HG02840 (cell line): ENCODE measurements around the gene PIGR.
A peak's percentile ranks its signal among the peaks of the same experiment; 100 is the strongest.
"Not testable (repeated sequence)": the region's sequence is repeated elsewhere in the genome, so short reads cannot be mapped to it uniquely, and the experiment has no call there.

Source experiments
- ATAC-seq: cut with Tn5 transposase; IDR thresholded peaks from one replicate; pipeline ENCODE4 v1.9.1; 2021; ENCODE audit warnings: mild to moderate bottlenecking, moderate library complexity, moderate number of reproducible peaks; ENCODE audit not compliant: unreplicated experiment, low FRiP score

PIGR gene

DNA sequence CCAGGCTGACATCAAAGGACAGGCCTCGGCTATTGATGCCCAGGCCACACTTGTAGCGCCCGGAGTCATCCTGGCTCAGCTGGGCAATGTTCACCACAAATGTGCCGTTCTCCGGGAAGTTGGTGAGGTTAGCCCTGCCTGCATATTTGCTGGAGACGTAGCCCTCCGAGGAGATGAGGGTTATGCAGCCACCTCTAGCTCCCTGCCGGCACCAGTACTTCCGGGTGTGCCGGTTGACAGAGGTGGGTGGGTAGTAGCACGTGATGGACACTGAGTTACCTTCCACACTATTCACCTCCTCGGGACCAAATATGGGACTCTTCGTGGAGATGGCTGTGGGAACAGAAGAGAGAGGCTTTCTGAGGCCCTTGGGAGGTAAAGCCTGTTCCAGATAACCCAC is 7.1 kb downstream of the PIGR start:
- ATAC-seq, result no peak

- ATAC-seq, result no peak
Observed at GRCh38 chr1:206937425-206937824, 8.8 kb downstream of the PIGR start.

DNA sequence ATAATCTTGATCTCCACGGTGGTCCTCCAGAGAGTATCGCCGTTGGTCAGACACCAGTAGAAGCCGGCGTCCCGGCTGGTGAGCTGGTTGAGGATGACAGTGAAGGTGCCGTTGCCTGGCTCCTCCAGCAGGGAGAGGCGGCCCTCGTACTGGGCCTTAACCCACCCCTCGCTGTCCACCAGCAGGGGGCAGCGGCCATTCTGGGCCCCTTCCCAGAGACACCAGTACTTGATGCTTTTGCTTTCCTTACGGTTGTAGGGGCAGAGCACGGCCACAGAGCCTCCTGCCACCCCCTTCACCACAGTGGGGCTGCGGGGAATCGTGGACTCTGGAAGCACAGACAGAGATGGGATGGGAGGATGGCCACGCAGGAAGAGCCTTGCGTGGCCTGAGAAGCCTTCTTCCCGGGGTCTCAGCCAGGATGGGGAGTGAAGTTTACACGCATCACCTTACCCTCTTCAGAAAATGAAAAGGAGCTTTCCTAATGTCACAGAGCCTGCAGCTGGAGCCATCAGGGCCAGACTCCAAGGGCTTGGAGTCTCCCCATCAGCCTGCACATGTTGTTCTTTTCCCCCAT is 10.7 kb downstream of the PIGR start:
- ATAC-seq, result no peak

DNA sequence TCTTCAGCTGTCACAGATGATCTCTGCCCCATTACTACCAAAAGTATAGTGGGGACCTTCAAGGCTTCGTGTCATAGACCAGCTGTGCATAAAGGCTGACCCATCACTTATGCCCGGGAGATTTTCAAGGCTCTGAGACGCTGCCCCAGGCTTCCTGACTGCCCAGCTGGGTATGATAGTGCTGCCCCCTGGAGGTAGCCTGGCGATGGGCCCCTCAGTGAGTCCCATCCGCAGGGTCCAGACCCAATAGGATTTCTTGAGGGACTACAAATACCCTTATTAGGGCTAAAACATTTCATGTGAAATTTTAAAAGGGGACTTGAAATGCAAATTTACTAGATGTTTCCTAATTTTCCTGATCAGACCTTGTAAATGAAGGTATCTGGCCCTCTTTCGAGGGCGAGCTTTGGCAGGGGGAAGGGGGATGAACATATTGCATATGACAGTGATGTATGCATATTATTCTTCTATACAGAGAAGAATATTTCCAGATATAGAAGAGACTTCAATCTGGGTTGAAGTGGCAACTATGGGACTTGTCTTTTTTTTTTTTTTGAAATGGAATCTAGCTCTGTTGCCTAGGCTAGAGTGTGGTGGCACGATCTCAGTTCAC is 12.8 kb downstream of the PIGR start:
- ATAC-seq, result no peak

GRCh38 chr1:206932177-206932576 is 14.1 kb downstream of the PIGR start:
- ATAC-seq, result no peak

- no peak for ATAC-seq
Observed at GRCh38 chr1:206931709-206932108, 14.6 kb downstream of the PIGR start.

DNA sequence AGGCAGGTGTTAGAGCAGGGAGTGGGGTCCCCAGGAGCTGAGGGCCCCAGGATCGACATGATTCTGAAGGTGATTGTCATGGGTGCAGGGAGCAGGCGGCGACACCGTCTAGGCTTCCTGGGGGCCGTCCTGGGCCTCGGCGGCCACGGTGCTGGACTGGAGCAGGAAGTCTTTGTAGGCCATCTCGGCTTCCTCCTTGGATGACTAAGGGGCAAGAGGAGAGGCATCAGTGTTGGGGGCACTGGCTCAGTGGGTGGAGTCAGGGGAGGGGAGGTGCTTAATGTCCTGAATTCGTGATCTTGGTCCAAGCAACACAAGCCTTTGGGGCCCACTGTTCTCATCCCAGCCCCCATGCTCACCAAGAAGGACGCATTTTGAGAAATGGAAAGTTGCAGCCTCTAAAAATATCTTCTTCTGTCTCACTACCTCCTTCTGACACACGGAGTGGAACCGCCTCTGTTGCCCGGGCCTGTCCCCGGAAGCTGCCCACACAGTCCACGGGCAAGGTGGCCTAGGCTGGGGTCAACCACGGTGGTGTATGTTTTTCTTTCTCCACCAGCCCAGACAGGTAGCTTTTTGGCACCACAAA is 16.0 kb downstream of the PIGR start:
- peak; percentile 60 for ATAC-seq

DNA sequence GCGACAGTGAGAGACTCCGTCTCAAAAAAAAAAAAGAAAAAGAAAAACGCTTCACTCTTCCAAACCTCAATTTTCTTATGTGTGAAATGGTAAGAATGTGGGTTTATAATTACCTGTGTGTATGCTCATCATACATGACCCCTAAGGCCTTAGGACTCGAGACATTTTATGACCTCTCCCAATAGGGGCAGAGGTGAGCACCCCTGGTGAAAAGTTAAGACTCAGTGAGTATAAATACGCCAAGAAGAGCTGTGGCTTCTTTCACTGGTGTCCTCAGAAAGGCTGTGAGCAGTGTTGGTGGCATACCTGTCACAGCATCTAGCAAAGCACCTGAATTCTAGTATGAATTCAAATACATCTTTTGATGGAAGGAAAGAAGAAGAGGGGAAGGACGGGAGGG is 16.7 kb downstream of the PIGR start:
- ATAC-seq, result no peak

DNA sequence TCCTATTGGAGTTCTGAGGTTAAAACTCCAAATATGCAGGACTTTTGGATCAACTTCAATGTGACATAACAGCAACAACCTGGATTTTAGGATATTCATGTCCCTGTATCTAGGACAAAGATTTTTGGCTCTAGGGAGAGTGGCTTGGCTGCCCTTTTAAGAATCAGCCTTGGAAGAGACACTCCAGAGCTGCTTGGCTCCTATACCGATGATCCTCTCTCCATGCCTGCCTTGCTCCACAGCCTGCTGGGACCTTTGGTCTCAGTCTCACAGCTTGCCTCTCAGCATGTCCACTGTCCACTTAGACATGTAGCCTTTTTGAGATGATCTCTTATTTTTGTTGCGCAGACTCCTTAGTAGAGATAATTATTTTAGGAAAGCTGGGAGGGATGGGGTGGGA is 20.0 kb downstream of the PIGR start:
- ATAC-seq, result no peak

- peak; percentile 45 for ATAC-seq
Observed at GRCh38 chr1:206925106-206925736, 21.0 kb downstream of the PIGR start.

DNA sequence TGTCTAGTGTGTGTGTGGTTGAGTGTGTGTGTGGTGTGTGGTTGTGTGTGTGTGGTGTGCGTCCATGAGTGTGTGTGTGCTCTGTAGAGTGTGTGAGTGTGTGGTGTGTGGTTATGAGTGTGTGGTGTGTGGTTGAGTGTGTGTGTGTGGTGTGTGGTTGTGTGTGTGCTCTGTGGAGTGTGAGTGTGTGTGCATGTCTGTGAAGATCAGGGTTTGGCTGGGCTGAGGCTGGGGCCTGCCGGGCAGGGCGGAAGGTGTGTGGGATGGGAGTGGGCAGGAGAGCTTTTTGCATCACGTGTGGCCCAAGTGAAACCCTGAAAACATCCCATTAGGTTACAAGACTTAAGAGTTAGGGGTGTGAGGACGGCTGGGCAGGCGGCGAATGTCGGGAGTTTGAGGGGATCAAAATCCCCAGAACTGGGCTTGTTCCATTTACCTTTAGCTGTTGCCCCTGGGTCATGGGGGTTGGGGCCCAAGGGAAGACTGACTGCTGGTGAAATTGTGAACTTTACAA is 21.6 kb downstream of the PIGR start:
- peak; percentile 11 for ATAC-seq

DNA sequence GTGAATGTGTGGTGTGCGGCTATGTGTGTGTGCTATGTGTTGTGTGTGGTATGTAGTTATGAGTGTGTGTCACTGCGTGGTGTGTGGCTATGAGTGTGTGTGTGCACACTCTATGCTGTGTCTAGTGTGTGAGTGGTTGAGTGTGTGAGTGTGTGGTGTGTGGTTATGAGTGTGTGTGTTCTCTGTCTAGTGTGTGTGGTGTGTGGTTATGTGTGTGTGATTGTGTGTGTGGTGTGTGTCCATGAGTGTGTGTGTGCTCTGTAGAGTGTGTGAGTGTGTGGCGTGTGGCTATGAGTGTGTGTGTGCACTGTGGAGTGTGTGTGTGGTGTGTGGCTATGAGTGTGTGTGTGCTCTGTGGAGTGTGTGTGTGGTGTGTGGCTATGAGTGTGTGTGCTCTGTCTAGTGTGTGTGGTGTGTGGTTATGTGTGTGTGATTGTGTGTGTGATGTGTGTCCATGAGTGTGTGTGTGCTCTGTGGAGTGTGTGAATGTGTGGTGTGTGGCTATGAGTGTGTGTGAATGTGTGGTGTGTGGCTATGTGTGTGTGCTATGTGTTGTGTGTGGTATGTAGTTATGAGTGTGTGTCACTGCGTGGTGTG is 22.2 kb downstream of the PIGR start:
- not testable (repeated sequence) for ATAC-seq

DNA sequence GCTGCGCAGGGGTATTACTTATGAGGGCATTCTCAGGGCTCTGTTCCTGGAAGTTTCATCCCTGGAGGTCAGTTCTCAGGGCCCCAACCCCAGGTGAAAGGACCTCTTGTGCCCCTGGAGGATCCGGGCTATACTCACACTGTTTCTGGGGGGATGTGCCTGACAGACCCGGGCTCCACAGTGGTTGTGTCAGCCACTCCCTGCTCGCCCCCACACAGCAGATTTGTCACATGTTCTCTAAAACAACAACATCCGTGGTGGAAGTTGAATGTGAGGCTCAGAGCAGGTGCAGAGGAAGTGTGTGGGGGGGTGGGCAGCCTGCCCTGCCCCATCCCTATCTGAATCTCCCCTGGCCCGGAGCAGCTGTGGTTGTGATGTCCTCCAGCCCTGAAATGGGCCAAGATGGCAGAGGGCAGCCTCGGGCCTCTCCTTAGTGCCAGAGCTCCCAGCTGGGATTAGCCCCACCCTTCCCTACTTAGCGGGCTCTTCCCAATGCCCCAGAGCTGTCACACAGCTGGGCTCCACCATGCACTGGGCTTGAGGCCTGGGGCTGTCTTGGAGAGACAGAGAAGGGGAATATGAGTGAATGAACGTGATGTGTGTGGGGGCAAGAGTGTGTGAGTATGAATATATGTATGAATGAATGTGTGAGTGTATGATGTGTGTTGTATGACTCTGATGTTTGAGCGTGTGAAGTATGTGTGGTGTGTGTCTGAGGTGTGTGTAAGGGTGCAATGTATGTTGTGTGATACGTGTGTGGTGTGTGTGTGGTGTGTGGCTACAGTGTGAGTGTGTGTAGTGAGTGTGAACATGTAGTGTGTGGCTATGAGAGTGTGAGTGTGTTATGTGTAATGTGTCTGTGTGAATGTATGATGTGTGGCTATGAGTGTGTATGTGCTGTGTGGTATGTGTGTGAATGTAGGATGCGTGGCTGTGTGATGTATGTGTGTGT is 23.0 kb downstream of the PIGR start:
- peak; percentile 47 for ATAC-seq

- ATAC-seq, result no peak
Observed at GRCh38 chr1:206922524-206922923, 23.7 kb downstream of the PIGR start.

DNA sequence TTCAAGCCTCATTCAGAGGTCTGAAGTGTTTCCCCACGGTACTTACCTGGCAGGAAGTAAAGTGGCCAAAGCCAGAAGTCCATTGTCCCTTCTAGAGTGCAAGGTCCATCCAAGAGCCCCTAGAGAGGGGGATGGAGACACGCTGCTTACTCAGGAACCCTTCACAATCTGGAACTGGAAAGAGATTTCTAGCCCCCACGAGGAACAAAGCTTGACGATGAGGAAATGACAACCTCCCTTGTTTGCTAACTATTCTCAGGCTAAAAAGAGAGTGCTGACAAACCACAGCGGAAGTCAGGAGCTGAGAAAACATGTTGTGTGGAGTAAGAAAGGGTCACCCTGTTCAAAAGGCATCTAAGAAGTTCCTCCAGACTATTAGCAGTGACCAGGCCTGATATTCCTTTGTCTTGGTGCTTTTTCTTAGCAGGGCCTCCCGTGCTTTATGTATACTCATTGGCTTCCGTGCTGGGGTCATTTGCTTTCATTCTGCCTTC is 24.4 kb downstream of the PIGR start, which contains the start of gene FCMR:
FCMR (minus strand) TSS at position 170 of the 494 bp plus-strand sequence; CDS start at position 83, 87 bp downstream.
- peak; percentile 34 for ATAC-seq

DNA sequence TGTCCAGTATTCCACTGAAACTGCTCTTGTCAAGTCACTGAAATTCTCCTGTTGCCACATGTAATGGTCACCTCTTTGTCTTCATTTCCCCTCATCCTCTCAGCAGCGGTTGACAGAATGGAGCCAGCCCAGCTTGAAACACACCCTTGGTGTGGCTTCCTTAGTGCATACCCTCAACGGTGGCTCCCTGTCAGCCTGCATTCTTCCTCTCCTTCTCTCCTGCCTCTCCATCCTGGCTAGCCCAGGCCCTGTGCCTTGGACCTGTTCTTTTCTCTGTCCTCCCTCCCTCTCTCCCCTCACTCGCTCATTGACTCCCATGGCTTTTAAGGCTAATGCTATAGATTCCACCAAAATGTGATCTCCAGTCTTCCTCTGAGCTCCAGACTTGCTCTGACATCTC is 28.2 kb downstream of the PIGR start:
- ATAC-seq, result no peak

GRCh38 chr1:206916000-206916709 is 30.1 kb downstream of the PIGR start:
- ATAC-seq, result no peak

GRCh38 chr1:206915030-206915735 is 31.1 kb downstream of the PIGR start:
- ATAC-seq, result no peak
